Measurements from ENCODE around the gene FOXN3.
A peak's percentile ranks its signal among the peaks of the same experiment; 100 is the strongest.

Gene FOXN3

GRCh38 chr14:89187501-89187900 is 229.5 kb downstream of the FOXN3 start:
- DNase-seq, result no peak

- DNase-seq, result no peak
Observed at GRCh38 chr14:89186856-89187376, 230.1 kb downstream of the FOXN3 start.

- peak in 1 of 2 experiments; percentile 26 for DNase-seq
Observed at GRCh38 chr14:89185919-89186855, 230.8 kb downstream of the FOXN3 start.

- DNase-seq, result no peak
Observed at GRCh38 chr14:89184952-89185351, 232.1 kb downstream of the FOXN3 start.

GRCh38 chr14:89182326-89182725 is 234.7 kb downstream of the FOXN3 start:
- no peak for DNase-seq

GRCh38 chr14:89180546-89180945 is 236.5 kb downstream of the FOXN3 start:
- DNase-seq, result no peak

GRCh38 chr14:89179891-89180404 is 237.1 kb downstream of the FOXN3 start:
- DNase-seq, result no peak

GRCh38 chr14:89178800-89179535 is 238.1 kb downstream of the FOXN3 start:
- no peak for DNase-seq

GRCh38 chr14:89178376-89178775 is 238.7 kb downstream of the FOXN3 start:
- no peak for DNase-seq

GRCh38 chr14:89175881-89176799 is 240.9 kb downstream of the FOXN3 start:
- DNase-seq, result no peak

GRCh38 chr14:89171628-89172027 is 245.4 kb downstream of the FOXN3 start:
- no peak for DNase-seq

GRCh38 chr14:89171168-89171567 is 245.9 kb downstream of the FOXN3 start:
- DNase-seq, result no peak

- DNase-seq, result no peak
Observed at GRCh38 chr14:89167705-89168104, 249.3 kb downstream of the FOXN3 start.

- no peak for DNase-seq
Observed at GRCh38 chr14:89166633-89167032, 250.4 kb downstream of the FOXN3 start.

GRCh38 chr14:89165189-89166181 is 251.5 kb downstream of the FOXN3 start:
- no peak for DNase-seq

GRCh38 chr14:89164168-89165073 is 252.6 kb downstream of the FOXN3 start:
- no peak for DNase-seq

GRCh38 chr14:89163031-89163636 is 253.9 kb downstream of the FOXN3 start:
- DNase-seq, result no peak

GRCh38 chr14:89162586-89162985 is 254.4 kb downstream of the FOXN3 start:
- DNase-seq, result no peak

- DNase-seq, result no peak
Observed at GRCh38 chr14:89160437-89160836, 256.6 kb downstream of the FOXN3 start.

- no peak for DNase-seq
Observed at GRCh38 chr14:89158701-89159100, 258.3 kb downstream of the FOXN3 start.

Measured in NCI-H526 (cell line).